GM19240 (cell line): ENCODE measurements around the gene RAD23B.
"Not testable (repeated sequence)": the region's sequence is repeated elsewhere in the genome, so short reads cannot be mapped to it uniquely, and the experiment has no call there.

ENCODE experiments used
- DNase-seq: peaks from one replicate; pipeline ENCODE4 v3.0.0; 2011; ENCODE audit warnings: low spot score; ENCODE audit not compliant: insufficient read length

Gene RAD23B

GRCh38 chr9:107292821-107293542, 9.9 kb downstream of the RAD23B start:
- no peak for DNase-seq

- DNase-seq = no peak
Measured at GRCh38 chr9:107293543-107294085, 10.5 kb downstream of the RAD23B start.

DNA sequence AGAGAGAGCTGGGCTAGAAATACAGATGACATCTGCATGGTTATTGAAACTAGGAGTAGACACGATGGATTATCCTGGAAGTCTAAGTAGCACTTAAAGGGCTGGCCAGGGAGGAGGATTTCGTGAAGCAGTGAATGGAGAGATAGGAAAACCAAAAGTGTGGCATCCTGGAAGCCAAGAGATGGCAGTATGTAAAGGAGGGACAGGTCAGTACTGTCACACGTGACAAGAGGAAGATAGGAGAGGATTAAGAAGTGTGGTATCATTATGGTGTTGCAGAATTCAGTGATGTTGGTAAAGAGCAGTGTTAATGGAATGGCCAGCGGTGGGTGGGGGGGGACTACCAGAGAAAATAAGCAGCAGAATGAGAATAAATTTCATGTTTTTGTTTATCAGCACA, 11.7 kb downstream of the RAD23B start:
- DNase-seq = no peak

DNA sequence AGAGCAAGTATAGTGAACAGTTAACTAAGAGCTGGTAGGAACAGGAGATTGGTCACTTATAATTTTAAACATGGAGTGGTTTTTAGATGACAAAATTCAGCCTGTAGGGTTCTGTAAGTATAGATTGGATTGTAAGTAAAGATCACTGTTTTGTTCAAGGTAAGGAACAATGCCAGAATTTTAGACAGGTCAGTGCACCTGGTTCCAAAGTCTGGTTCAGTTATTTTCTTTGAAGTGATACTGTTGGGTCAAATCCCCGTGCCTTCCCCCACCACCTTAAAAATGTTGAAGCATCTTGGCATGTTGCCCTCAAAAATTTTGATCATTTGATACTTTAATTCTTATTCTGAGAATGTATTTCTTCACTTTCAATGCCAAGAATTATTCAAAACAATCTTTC, 12.9 kb downstream of the RAD23B start:
- no peak for DNase-seq

GRCh38 chr9:107296592-107296991, 13.5 kb downstream of the RAD23B start:
- DNase-seq = not testable (repeated sequence)

GRCh38 chr9:107299437-107299836, 16.4 kb downstream of the RAD23B start:
- DNase-seq = no peak

- no peak for DNase-seq
Measured at GRCh38 chr9:107306308-107306707, 23.2 kb downstream of the RAD23B start.

GRCh38 chr9:107307331-107307730, 24.3 kb downstream of the RAD23B start:
- DNase-seq = no peak

- DNase-seq = no peak
Measured at GRCh38 chr9:107308461-107308860, 25.4 kb downstream of the RAD23B start.

GRCh38 chr9:107309271-107309670, 26.2 kb downstream of the RAD23B start:
- DNase-seq = no peak

DNA sequence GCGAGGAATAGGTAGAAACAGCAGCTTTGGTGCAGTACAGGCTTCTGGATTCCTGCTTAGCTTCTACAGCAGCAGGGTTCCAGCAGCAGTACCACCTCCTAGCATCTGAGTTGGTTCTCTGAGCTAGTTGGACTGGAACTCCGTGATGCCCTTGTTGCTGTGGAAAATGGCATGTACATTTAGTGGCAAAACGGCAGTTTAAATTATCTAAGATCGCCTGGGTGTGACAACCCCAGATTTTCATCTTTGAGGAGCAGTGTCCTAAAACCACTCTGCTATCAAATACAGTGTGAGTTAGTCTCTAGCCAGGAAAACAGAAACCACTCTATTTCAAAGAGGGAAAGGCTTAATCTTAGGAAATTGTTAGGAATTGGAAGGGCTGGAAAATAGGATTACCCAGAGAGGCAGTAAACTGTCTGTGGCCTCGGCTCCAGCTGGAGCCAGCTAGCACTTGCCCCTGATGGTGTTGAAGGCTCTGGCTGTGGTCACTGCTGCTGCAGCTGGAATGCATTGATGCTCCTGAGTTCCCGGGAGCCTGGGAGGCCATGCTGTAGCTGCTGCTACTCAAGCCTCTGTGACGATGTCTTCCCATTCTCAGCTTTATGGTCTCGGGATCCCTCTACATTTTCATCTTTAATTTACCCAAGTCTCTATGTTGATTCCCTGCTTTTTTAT, 29.4 kb downstream of the RAD23B start:
- no peak for DNase-seq

GRCh38 chr9:107313555-107314096, 30.5 kb downstream of the RAD23B start:
- DNase-seq = no peak

GRCh38 chr9:107314763-107315162, 31.7 kb downstream of the RAD23B start:
- DNase-seq = no peak

DNA sequence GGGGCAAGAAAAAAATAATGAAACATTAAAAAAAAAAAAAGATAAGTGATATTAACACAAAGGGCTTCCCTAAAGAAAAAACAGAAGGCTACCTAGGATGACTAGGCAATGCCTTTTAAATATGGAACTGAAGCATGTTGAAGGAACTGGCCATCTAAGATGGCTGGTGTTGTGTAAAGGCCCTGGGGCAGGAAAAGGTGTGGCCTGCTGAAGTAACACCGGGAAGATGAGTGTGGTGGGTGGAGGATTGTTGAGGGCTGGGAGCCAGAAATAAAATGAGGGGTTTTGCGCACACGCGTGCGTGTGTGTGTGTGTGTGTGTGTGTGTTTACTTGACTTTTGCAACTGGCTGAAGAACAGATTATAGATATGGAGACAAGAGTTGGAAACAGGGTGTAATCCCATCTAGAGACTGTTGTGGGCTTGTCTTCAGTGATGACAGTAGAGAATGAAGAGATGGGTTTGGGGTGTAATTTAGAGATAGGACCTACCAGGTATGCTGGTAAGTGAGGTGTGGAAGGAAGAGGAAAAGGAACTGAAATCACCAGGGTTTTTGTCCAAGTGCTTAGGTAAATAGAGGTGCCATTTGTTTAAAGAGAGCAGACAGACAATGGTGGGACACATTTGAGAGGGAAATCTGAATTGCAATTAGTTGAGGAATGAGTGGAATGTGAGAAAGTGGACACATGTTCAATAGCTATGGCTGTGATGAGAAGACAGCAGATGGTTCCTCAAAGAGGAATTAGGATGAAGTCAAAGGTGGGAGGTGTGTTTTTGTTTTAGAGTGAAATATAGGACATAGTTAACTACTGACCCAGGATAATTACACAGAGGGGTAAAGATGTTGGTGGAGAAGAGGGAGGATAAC, 33.9 kb downstream of the RAD23B start:
- no peak for DNase-seq

- no peak for DNase-seq
Measured at GRCh38 chr9:107322643-107323042, 39.6 kb downstream of the RAD23B start.

GRCh38 chr9:107323836-107324585, 40.9 kb downstream of the RAD23B start:
- DNase-seq = no peak

- no peak for DNase-seq
Measured at GRCh38 chr9:107325842-107326241, 42.8 kb downstream of the RAD23B start.

DNA sequence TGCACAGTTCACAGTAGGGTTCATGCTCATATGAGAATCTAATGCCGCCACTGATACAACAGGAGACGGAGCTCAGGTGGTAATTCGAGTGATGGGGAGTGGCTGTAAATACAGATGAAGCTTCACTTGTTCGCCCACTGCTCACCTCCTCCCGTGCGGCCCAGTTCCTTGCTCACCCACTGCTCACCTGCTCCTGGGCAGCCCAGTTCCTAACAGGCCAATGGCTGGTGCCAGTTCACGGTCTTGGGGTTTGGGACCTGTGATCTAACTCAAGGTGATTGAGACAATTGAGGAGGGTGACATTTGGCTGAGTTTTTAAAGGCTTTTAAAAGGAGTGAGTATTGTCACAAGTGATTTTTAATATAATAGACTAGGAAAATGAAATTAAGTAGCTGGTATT, 45.4 kb downstream of the RAD23B start:
- DNase-seq = no peak

GRCh38 chr9:107330420-107330819, 47.3 kb downstream of the RAD23B start:
- DNase-seq = no peak

GRCh38 chr9:107332883-107333282, 49.8 kb downstream of the RAD23B start:
- no peak for DNase-seq

- no peak for DNase-seq
Measured at GRCh38 chr9:107333363-107333762, 50.3 kb downstream of the RAD23B start.
